Activated CD4-positive, alpha-beta T cell treated with anti-CD3 and anti-CD28 coated beads, Interleukin-10, Interleukin-2, amounts not matched to agents 100 ng/mL and 50 ng/mL, durations not matched to agents 16 hours and 8 hours (primary cell): ENCODE measurements around the gene SNRNP35.
"Not testable (repeated sequence)": the region's sequence is repeated elsewhere in the genome, so short reads cannot be mapped to it uniquely, and the experiment has no call there.

Experiments
- DNase-seq: peaks from one replicate; pipeline ENCODE4 v3.0.0-alpha.2; 2020

SNRNP35 gene

GRCh38 chr12:123457980-123458779 lies at the start of gene SNRNP35:
TSS of gene SNRNP35 (plus strand) at chr12:123458139. CDS start at chr12:123465541, 7,402 bp downstream.
- DNase-seq, result peak; percentile 88

- not testable (repeated sequence) for DNase-seq
Measured at GRCh38 chr12:123408619-123409018, 49.3 kb upstream of the SNRNP35 start.

- not testable (repeated sequence) for DNase-seq
Measured at GRCh38 chr12:123409284-123410040, 48.5 kb upstream of the SNRNP35 start.

- DNase-seq, result no peak
Measured at GRCh38 chr12:123410041-123410412, 47.9 kb upstream of the SNRNP35 start.

GRCh38 chr12:123421314-123421713 lies 36.6 kb upstream of the SNRNP35 start:
- DNase-seq, result no peak

GRCh38 chr12:123427036-123427769 lies 30.7 kb upstream of the SNRNP35 start:
- peak; percentile 77 for DNase-seq

- DNase-seq, result peak; percentile 33
Measured at GRCh38 chr12:123428591-123428990, 29.3 kb upstream of the SNRNP35 start.

GRCh38 chr12:123429101-123429500 lies 28.8 kb upstream of the SNRNP35 start:
- DNase-seq, result not testable (repeated sequence)

GRCh38 chr12:123431951-123432817 lies 25.8 kb upstream of the SNRNP35 start:
- peak; percentile 65 for DNase-seq

GRCh38 chr12:123433615-123434014 lies 24.3 kb upstream of the SNRNP35 start:
- peak; percentile 26 for DNase-seq

GRCh38 chr12:123435636-123436016 lies 22.3 kb upstream of the SNRNP35 start:
- no peak for DNase-seq

GRCh38 chr12:123436017-123436964 lies 21.6 kb upstream of the SNRNP35 start, which contains the start of gene RILPL2:
TSS of gene RILPL2 (minus strand) at chr12:123436684. CDS start at chr12:123436420, 264 bp downstream.
- peak; percentile 96 for DNase-seq

- peak; percentile 55 for DNase-seq
Measured at GRCh38 chr12:123441523-123442164, 16.3 kb upstream of the SNRNP35 start.

- no peak for DNase-seq
Measured at GRCh38 chr12:123442774-123443173, 15.2 kb upstream of the SNRNP35 start.

- DNase-seq, result no peak
Measured at GRCh38 chr12:123444092-123445026, 13.6 kb upstream of the SNRNP35 start.

GRCh38 chr12:123445388-123446332 lies 12.3 kb upstream of the SNRNP35 start:
- no peak for DNase-seq

GRCh38 chr12:123446333-123446713 lies 11.6 kb upstream of the SNRNP35 start:
- DNase-seq, result no peak

GRCh38 chr12:123449249-123449733 lies 8.6 kb upstream of the SNRNP35 start:
- no peak for DNase-seq
